ENCODE data around the gene KCTD7.
"Not testable (repeated sequence)": the region's sequence is repeated elsewhere in the genome, so short reads cannot be mapped to it uniquely, and the experiment has no call there.

Gene KCTD7

DNA sequence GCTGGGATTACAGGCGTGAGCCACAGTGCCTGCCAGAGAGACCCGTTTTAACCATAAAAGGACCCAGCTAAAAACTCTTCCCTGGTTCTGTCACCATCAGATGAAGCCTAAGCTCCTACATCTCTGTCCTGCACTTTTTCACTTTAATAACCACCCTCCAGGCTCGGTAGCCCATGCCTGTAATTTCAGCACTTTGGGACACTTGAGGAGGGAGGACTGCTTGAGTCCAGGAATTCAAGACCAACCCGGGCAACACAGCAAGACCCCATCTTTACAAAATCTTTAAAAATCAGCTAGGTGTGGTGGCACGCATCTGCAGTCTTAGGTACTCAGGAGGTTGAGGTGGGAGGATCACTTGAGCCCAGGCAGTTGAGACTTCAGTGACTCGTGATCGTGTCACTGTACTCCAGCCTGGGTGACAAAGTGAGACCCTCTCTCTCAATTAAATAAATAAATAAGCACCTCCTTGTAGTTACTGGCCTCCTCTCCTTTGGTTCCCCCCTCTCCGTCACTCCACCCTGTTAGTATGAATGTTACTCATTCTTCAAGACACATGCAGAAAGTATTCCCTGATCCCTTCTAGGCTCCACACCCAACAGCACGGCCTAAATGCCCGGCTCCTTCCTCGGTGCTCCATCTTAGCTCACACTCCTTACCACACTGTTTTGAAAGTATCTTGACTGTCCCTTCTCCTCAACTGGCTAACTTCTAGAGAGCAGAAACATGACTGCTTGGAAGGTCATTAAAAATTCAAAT is 38.2 kb upstream of the KCTD7 start:
- H3K9me3 ChIP-seq (ENCODE audit: control insufficient read depth, low read length); H3K36me3 ChIP-seq (ENCODE audit: control insufficient read depth, insufficient read depth, low read length); H3K27ac ChIP-seq; H2AFZ ChIP-seq; H3K27me3 ChIP-seq (ENCODE audit: control insufficient read depth, insufficient read depth, low read length); H3K4me3 ChIP-seq (ENCODE audit: low read depth, low read length): not testable (repeated sequence)
- Histone ChIP-seq H3K4me2 (ENCODE audit: low read length) (peak overlapping the region; percentile 69), H3K9ac (peak overlapping the region; percentile 3), H3K79me2 (peaks cover 37% of the 10 kb centered on the region), H3K4me1 (peaks cover 13% of the 10 kb centered on the region)

DNA sequence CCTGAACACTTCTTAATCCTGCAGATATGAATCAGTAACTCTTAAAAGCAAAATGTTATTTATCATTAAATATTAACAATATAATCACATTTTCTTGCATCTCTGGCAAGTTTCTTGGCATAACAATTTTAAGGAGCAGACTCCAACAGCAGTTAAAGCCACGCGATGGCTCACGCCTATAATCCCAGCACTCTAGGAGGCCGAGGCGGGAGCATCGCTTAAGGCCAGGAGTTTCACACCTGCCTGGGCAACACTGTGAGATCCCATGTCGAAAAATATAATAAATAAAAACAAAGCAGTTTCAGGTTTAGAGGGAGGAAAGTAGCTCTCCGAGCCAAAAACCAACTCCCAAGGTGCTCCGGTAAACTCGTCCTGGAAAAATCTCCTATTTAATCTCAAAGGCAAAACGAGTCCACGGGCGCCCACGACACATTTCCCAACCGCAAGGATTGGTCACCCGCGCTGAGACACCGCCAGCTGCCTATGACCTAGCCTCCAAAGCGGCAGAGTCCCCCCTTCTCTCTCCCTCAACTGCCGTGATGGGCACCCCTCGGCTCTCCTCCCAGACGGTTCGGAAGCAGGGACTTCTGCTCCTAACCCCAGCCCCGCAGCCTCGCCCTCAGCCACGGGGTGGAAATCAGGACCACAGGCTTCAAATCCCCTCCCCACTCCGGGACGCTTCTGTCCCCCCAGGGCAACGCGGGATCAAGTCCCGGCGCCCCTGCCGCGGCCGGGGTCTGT is 37.5 kb upstream of the KCTD7 start:
- Histone ChIP-seq H3K4me1 (peaks cover 13% of the 10 kb centered on the region), H3K4me2 (ENCODE audit: low read length) (peak overlapping the region; percentile 69), H3K27ac (peak overlapping the region; percentile 91), H3K79me2 (peaks cover 37% of the 10 kb centered on the region), H2AFZ (peak overlapping the region; percentile 93), H3K9ac (peak overlapping the region; percentile 81), H3K4me3 (ENCODE audit: low read depth, low read length) (peak overlapping the region; percentile 79)
- H3K9me3 ChIP-seq (ENCODE audit: control insufficient read depth, low read length); H3K36me3 ChIP-seq (ENCODE audit: control insufficient read depth, insufficient read depth, low read length); H3K27me3 ChIP-seq (ENCODE audit: control insufficient read depth, insufficient read depth, low read length): not testable (repeated sequence)

- H3K27ac ChIP-seq: peak overlapping the region; percentile 91
- TF ChIP-seq, protein P1, sequence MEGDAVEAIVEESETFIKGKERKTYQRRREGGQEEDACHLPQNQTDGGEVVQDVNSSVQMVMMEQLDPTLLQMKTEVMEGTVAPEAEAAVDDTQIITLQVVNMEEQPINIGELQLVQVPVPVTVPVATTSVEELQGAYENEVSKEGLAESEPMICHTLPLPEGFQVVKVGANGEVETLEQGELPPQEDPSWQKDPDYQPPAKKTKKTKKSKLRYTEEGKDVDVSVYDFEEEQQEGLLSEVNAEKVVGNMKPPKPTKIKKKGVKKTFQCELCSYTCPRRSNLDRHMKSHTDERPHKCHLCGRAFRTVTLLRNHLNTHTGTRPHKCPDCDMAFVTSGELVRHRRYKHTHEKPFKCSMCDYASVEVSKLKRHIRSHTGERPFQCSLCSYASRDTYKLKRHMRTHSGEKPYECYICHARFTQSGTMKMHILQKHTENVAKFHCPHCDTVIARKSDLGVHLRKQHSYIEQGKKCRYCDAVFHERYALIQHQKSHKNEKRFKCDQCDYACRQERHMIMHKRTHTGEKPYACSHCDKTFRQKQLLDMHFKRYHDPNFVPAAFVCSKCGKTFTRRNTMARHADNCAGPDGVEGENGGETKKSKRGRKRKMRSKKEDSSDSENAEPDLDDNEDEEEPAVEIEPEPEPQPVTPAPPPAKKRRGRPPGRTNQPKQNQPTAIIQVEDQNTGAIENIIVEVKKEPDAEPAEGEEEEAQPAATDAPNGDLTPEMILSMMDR (IDR thresholded peaks at IDR 0.05): no peak
- H3K36me3 ChIP-seq (ENCODE audit: control insufficient read depth, insufficient read depth, low read length): no peaks in the 10 kb centered on the region
- no peaks in the 10 kb centered on the region for H3K9me3 ChIP-seq (ENCODE audit: control insufficient read depth, low read length)
- H2AFZ ChIP-seq: peak overlapping the region; percentile 93
- H3K4me2 ChIP-seq (ENCODE audit: low read length): peak overlapping the region; percentile 69
- H3K4me1 ChIP-seq: peaks cover 13% of the 10 kb centered on the region
- H3K9ac ChIP-seq: peak overlapping the region; percentile 81
- no peaks in the 10 kb centered on the region for H3K27me3 ChIP-seq (ENCODE audit: control insufficient read depth, insufficient read depth, low read length)
- H3K79me2 ChIP-seq: peaks cover 34% of the 10 kb centered on the region
- peak overlapping the region; percentile 79 for H3K4me3 ChIP-seq (ENCODE audit: low read depth, low read length)
These were observed 36.7 kb upstream of the KCTD7 start for GRCh38 chr7:66591799-66592596.

DNA sequence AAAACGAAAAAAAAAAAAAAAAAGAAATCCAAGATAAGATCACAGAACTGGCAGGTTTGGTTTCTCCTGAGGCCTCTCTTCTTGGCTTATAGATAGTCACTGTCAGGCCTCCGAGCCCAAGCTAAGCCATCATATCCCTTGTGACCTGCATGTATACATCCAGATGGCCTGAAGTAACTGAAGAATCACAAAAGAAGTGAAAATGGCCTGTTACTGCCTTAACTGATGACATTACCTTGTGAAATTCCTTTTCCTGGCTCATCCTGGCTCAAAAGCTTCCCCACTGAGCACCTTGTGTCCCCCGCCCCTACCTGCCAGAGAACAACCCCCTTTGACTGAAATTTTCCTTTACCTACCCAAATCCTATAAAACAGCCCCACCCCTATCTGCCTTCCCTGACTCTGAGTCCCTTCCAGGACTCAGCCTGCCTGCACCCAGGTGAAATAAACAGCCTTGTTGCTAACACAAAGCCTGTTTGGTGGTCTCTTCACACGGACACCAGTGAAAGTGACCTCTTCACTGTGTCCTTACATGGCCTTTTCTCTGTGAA is 36.0 kb upstream of the KCTD7 start:
- not testable (repeated sequence) for H3K27me3 ChIP-seq (ENCODE audit: control insufficient read depth, insufficient read depth, low read length); H3K9ac ChIP-seq; H3K9me3 ChIP-seq (ENCODE audit: control insufficient read depth, low read length); H3K36me3 ChIP-seq (ENCODE audit: control insufficient read depth, insufficient read depth, low read length)
- Histone ChIP-seq H2AFZ (peak overlapping the region; percentile 93), H3K4me1 (peaks cover 13% of the 10 kb centered on the region), H3K4me2 (ENCODE audit: low read length) (peak overlapping the region; percentile 69), H3K79me2 (peaks cover 30% of the 10 kb centered on the region), H3K4me3 (ENCODE audit: low read depth, low read length) (peak overlapping the region; percentile 79), H3K27ac (peak overlapping the region; percentile 91)

GRCh38 chr7:66594082-66594481 is 34.6 kb upstream of the KCTD7 start:
- H3K9ac ChIP-seq; H3K4me3 ChIP-seq (ENCODE audit: low read depth, low read length); H3K27ac ChIP-seq; H2AFZ ChIP-seq; H3K27me3 ChIP-seq (ENCODE audit: control insufficient read depth, insufficient read depth, low read length); H3K36me3 ChIP-seq (ENCODE audit: control insufficient read depth, insufficient read depth, low read length); H3K4me2 ChIP-seq (ENCODE audit: low read length); H3K9me3 ChIP-seq (ENCODE audit: control insufficient read depth, low read length): not testable (repeated sequence)
- H3K4me1 ChIP-seq: peaks cover 18% of the 10 kb centered on the region
- H3K79me2 ChIP-seq: peaks cover 27% of the 10 kb centered on the region

- no peaks in the 10 kb centered on the region for H3K36me3 ChIP-seq (ENCODE audit: control insufficient read depth, insufficient read depth, low read length)
- H2AFZ ChIP-seq: no peak overlapping the region
- no peak overlapping the region for H3K4me3 ChIP-seq (ENCODE audit: low read depth, low read length)
- no peaks in the 10 kb centered on the region for H3K27me3 ChIP-seq (ENCODE audit: control insufficient read depth, insufficient read depth, low read length)
- no peak overlapping the region for H3K9ac ChIP-seq
- no peaks in the 10 kb centered on the region for H3K9me3 ChIP-seq (ENCODE audit: control insufficient read depth, low read length)
- TF ChIP-seq, protein P1 (IDR thresholded peaks at IDR 0.05): no peak
- no peak overlapping the region for H3K4me2 ChIP-seq (ENCODE audit: low read length)
- H3K27ac ChIP-seq: no peak overlapping the region
- H3K79me2 ChIP-seq: peaks cover 4% of the 10 kb centered on the region
- H3K4me1 ChIP-seq: peaks cover 11% of the 10 kb centered on the region
These were observed 31.2 kb upstream of the KCTD7 start for GRCh38 chr7:66597461-66597860.

Measured in parathyroid adenoma (tissue), 2 donors.